NCI-H2196 treated with DMSO at 0.1 percent for 48 hours (cell line): ENCODE results near the gene ESR1.
"Not testable (repeated sequence)": the region's sequence is repeated elsewhere in the genome, so short reads cannot be mapped to it uniquely, and the experiment has no call there.

Experiments used
- DNase-seq: peaks from one replicate; lab custom pipeline; 2025; ENCODE audit not compliant: unreplicated experiment; lab: John Stamatoyannopoulos, UW

Gene ESR1

DNA sequence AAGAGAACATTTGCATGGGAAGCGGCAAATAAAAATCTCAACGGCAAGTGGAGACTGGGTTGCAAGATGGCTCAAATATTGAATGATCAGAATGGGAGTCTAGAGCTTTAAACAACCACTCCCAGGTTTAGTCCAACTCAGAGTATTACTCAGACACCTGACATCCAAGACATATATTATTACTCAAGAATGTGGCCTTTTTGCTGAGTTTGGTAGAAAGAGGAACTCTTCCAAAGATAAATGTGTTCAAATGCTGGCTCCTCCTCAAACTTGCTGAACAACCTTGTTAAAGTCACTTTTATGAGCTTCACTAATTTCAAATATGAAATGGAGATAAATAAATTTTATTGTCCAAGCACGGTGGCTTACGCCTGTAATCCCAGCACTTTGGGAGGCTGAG, 77.8 kb downstream of the ESR1 start:
- no peak for DNase-seq

- DNase-seq = no peak
Observed at GRCh38 chr6:151891524-151891923, 84.0 kb downstream of the ESR1 start.

DNA sequence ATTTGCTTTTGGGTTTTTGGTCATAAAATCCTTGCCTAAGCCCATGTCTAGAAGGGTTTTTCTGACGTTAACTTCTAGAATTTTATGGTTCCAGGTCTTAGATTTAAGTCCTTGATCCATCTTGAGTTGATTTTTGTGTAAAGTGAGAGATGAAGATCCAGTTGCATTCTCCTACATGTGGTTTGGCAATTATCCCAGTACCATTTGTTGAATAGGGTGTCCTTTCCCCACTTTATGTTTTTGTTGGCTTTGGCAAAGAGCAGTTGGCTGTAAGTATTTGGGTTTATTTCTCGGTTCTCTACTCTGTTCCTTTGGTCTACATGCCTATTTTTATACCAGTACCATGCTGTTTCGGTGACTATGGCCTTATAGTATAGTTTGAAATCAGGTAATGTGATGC, 86.9 kb downstream of the ESR1 start:
- DNase-seq = not testable (repeated sequence)

GRCh38 chr6:151899221-151899620, 91.7 kb downstream of the ESR1 start:
- not testable (repeated sequence) for DNase-seq

GRCh38 chr6:151899796-151900195, 92.3 kb downstream of the ESR1 start:
- DNase-seq = not testable (repeated sequence)

GRCh38 chr6:151900256-151900655, 92.8 kb downstream of the ESR1 start:
- DNase-seq = no peak

DNA sequence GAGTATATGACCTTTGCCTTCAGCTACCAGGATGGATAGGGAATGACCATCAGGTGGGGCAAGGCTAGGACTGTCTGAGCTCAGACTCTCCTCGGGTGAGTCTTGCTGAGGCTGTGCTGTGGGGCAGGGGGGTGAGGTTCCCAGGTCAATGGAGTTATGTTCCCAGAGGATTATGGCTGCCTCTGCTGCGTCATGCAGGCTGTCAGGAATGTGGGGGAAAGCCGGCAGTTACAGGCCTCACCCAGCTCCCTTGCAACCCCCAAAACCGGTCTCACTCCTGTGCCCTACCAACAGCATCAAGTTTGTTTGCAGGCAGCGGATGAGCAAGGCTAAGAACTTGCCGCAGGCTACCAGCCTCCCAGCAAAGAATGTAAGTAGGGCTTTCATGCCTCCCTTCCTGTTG, 93.5 kb downstream of the ESR1 start:
- DNase-seq = no peak

DNA sequence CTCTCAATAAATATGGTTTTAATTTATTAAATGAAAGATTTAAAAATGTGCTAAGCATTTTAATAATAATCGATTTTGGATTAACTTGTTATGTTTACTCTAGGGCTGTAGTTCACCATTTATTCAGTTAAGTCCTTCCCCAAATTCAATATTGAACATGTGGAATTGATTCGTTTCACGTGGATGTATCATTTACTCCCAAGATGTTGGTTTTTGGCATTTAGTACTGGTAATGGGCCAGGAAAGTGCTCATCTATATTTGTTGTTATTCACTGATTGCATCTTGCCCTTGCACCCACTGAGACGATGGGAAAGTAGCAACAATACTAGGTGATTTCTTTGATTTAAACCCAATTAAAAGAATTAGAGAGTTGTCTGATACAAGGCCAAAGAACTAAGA, 97.1 kb downstream of the ESR1 start:
- DNase-seq = no peak

DNA sequence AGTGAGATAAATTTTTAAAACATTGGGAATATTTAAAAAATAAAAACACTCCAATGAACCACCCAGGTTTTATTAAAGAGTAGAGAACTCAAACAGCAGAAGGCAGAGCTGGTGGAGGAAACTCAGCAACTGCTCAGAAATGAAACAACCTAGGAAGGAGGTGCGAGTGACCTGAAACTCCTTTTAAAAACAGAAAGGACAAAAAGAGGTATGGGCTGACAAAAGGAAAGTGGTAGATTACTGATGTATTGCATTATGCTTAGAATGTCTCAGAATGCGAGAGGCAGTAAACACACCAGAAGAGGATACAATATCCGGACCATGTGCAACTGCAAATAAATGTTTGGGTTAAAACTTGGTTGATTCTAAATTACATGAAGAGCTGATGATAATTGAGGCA, 97.6 kb downstream of the ESR1 start:
- DNase-seq = no peak

DNA sequence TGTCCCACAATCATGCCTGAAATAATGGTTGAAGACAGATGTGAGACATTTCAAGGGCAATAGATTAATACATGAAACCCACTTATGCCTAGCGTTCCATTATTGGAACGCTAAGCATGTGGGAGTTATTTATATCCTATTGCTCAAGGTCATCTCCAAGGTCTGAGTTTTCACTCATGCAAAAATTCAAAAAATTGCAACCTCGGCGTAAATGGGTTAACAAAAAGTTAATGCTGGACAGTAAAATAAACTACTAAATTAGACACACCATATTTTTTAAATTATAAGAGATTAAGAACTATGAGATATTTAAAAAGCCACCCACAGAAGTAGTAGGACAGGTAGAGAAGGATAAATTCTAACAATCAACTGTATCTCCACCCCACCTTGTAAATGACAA, 98.4 kb downstream of the ESR1 start:
- no peak for DNase-seq

GRCh38 chr6:151911401-151911800, 103.9 kb downstream of the ESR1 start:
- no peak for DNase-seq

GRCh38 chr6:151914484-151914883, 107.0 kb downstream of the ESR1 start:
- DNase-seq = no peak

DNA sequence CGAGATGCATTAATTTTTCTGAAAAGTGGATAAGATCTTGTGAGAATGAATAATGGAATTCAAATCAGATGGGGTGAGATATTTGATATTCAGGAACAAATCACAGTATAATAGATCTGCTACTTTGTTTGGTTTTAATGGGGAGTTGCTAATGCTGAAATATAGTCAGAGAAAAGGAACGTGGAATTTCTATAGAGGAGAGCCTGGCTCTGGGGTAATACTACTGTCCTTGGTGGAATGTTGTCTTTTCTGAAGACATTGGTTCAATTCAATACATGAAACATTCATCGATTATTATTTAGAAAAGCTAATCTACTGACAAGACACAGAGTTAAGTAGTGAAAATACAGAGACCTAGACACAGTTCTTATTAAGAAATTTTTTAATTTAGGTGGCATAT, 108.6 kb downstream of the ESR1 start:
- no peak for DNase-seq

DNA sequence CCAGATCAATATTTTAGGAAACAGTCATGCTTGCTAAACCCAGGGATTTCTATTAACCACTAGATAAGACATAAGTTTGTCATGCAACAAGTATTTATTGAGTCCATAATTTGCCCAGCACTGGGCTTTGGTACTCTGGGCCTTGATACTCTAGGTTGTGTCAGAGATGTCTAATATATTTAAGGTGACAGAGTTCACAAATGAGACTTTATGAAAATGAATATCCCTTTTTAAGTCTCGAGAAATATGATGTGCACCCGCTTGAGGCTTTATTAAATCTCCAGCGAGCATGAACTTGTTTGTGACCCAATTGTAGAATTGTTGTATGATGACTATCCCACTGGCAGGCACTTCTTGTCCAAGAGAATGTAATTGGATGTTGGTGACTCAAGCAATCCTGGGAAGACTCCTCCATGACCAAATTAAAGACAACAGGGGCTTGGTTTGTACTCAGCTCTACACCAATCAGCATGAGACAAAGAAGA, 109.2 kb downstream of the ESR1 start:
- no peak for DNase-seq

DNA sequence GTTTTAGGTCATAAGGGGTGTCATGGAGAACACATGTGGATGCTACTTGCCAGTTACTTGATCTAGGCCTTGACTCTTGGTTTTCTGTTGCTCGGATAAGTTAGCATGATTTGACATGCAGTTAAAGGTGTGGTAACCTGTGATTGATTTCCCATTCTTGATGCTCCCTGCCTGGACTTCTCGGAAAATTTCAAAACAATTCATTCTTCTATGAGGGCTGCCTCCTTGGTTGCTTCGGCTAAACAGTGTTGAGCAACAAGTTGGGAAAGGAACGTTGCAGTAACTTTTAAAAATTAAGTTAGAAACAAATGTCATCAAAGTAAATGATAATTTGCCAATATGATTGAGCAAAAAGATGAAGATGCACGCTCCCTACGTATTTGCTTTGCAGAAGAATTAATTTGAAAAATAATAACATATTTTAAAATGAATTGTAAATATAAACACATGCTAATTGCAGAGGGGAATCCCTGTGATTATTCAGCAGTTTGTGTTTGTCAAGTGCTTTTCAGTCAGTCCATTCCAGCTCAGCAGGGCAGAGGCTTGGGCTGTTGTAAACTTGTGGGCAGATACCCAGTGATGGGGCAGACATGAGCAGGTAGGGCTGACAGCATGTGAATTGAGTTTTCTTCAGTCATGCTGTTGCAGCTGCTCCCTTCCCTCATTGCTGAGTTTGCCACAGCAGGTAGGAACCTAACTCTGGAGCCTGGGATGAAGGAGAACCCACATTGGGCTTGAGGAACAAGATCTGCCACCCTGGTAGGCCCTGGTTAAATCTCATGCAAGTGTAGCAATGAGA, 110.2 kb downstream of the ESR1 start:
- DNase-seq = no peak

GRCh38 chr6:151940307-151940706, 132.8 kb downstream of the ESR1 start:
- no peak for DNase-seq

DNA sequence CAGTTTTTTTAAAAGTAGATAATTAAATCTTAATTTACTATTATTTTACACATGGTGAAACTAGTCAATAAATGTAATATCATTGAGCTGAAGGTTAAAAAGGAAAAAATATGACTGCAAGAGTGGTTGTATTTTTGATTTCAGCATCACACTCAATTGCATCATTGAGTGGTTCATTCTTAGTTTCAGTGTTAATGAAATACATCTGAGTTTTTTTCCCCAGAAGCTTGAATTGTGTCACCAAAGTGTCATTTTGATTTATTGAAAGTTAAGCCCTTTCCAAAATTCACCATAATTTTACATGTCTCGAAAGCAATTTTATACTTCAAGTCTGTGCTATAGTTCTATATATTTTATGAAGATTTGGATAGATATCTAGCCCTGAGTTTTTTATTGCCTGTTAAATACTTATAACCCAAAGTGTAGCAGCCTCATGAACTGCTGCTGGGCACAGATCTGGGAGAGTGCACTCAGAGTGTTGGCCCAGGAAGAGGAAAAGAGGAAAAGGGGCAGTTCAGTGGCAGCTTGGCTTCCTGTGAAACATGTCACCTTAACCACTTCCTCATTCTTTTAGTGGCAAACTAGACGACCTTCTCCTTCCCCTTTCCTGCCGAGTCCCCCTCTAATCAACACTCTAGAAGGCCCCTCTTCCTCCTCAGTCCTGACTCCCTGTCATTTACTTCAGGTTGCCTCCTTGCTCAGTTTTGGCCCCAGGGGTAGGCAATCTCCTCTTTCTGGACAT, 140.7 kb downstream of the ESR1 start:
- DNase-seq = no peak

- DNase-seq = no peak
Observed at GRCh38 chr6:151958332-151958731, 150.8 kb downstream of the ESR1 start.

- DNase-seq = no peak
Observed at GRCh38 chr6:151959086-151959485, 151.6 kb downstream of the ESR1 start.

GRCh38 chr6:151961809-151962208, 154.3 kb downstream of the ESR1 start:
- no peak for DNase-seq

GRCh38 chr6:151962246-151962846, 154.9 kb downstream of the ESR1 start:
- DNase-seq = no peak

DNA sequence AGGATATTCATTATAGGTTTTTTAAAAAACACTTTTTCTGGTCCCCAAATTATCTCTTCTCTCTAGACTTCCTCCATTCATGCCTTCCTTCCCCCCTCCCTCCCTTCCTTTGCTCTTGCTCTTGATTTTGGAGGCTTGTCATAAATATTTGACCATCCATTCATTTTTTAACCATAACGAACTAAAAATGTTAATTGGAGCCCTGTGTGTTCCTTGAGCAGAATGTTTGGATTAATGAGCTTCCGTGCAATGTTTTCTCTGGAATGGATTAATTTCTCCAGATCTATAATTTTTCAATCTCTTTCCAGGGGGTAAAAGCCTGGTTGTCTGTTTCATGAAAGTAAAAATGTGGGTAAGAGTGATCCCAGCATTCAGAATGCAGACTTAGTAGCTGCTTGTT, 155.5 kb downstream of the ESR1 start:
- no peak for DNase-seq
